OCI-LY3 (cell line): ENCODE data around the gene TNFRSF18.

Experiments
- EZH2phosphoT487 ChIP-seq: fragments of 200-600 bp; shearing (Covaris generic); IDR thresholded peaks from 2 replicates; pipeline ENCODE4 v1.6.1; 2018; ENCODE audit warnings: antibody characterized with exemption, mixed run types, low read depth
- TF ChIP-seq, protein P1 (sequence below): fragments of 200-600, 300-600 bp; sonication (generic); IDR thresholded peaks from 2 replicates; pipeline ENCODE4 v1.5.1; 2014; ENCODE audit warnings: antibody characterized with exemption, low read length, low read depth

DNA sequence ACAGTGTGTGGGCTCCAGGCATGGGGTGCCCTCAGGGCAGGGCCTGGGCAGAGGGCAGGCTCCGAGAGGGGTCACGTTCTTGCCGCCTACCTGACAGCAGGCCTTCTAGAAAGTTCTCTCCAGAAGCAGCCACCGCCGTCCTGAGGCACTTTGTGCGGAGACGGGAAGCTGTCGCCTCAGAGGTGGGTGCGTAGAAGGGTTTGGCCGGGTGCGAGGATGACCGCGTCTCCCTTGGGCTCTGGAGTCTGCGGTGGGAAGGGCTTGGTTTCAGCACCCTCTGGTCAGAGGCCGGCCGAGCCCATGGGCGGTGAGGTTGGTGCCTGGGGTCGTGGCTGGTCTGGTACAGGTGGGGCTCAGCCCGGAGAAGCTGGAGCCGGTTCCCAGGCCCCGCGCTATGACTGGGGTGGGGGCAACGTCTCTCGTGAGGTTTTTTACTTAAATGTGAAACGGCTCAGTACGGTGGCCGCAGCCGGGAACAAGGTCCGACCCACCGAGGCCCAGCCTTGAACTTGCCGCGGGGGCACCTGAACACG, 42.8 kb downstream of the TNFRSF18 start:
- TF ChIP-seq, protein P1, sequence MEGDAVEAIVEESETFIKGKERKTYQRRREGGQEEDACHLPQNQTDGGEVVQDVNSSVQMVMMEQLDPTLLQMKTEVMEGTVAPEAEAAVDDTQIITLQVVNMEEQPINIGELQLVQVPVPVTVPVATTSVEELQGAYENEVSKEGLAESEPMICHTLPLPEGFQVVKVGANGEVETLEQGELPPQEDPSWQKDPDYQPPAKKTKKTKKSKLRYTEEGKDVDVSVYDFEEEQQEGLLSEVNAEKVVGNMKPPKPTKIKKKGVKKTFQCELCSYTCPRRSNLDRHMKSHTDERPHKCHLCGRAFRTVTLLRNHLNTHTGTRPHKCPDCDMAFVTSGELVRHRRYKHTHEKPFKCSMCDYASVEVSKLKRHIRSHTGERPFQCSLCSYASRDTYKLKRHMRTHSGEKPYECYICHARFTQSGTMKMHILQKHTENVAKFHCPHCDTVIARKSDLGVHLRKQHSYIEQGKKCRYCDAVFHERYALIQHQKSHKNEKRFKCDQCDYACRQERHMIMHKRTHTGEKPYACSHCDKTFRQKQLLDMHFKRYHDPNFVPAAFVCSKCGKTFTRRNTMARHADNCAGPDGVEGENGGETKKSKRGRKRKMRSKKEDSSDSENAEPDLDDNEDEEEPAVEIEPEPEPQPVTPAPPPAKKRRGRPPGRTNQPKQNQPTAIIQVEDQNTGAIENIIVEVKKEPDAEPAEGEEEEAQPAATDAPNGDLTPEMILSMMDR = no peak
- no peak for TF ChIP-seq EZH2phosphoT487
